SHP77 treated with DMSO at 0.1 percent for 48 hours (cell line): ENCODE results near the gene UBE2A.

ENCODE experiments used
- DNase-seq: peaks from one replicate; lab custom pipeline; 2025; lab: John Stamatoyannopoulos, UW

Gene UBE2A

GRCh38 chrX:119574394-119575266, at the start of gene UBE2A:
Gene UBE2A, plus strand, starts transcription at chrX:119574563. Its CDS starts 149 bp downstream, at chrX:119574712.
- peak; percentile 65 for DNase-seq

- DNase-seq, result no peak
Measured at GRCh38 chrX:119529345-119530276, 44.8 kb upstream of the UBE2A start.

GRCh38 chrX:119537487-119537886, 36.9 kb upstream of the UBE2A start:
- no peak for DNase-seq

- DNase-seq, result no peak
Measured at GRCh38 chrX:119539872-119540271, 34.5 kb upstream of the UBE2A start.

- no peak for DNase-seq
Measured at GRCh38 chrX:119541188-119541587, 33.2 kb upstream of the UBE2A start.

- DNase-seq, result no peak
Measured at GRCh38 chrX:119549327-119550016, 24.9 kb upstream of the UBE2A start.

GRCh38 chrX:119552508-119552907, 21.9 kb upstream of the UBE2A start:
- no peak for DNase-seq

- DNase-seq, result peak; percentile 81
Measured at GRCh38 chrX:119565107-119565663, 9.2 kb upstream of the UBE2A start, which contains the start of gene STEEP1. Gene STEEP1, minus strand, starts transcription at chrX:119565409. Its CDS starts 54 bp downstream, at chrX:119565355.

- no peak for DNase-seq
Measured at GRCh38 chrX:119570351-119570835, 4.0 kb upstream of the UBE2A start.

GRCh38 chrX:119573222-119573621, 1.1 kb upstream of the UBE2A start:
- DNase-seq, result no peak

- no peak for DNase-seq
Measured at GRCh38 chrX:119573840-119574393, 446 bp upstream of the UBE2A start.

- DNase-seq, result no peak
Measured at GRCh38 chrX:119579414-119579813, 5.1 kb downstream of the UBE2A start.

GRCh38 chrX:119583431-119584059, 9.2 kb downstream of the UBE2A start:
- DNase-seq, result no peak

GRCh38 chrX:119589810-119590209, 15.4 kb downstream of the UBE2A start:
- DNase-seq, result no peak

GRCh38 chrX:119602701-119603255, 28.4 kb downstream of the UBE2A start:
- no peak for DNase-seq

GRCh38 chrX:119604766-119605463, 30.6 kb downstream of the UBE2A start:
- no peak for DNase-seq

GRCh38 chrX:119605464-119606279, 31.3 kb downstream of the UBE2A start:
- no peak for DNase-seq

GRCh38 chrX:119606280-119607017, 32.1 kb downstream of the UBE2A start, which contains the start of gene NKRF:
Gene NKRF, minus strand, starts transcription at chrX:119606424.
- DNase-seq, result peak; percentile 60
